ENCODE results near the gene RAI1.

DNA sequence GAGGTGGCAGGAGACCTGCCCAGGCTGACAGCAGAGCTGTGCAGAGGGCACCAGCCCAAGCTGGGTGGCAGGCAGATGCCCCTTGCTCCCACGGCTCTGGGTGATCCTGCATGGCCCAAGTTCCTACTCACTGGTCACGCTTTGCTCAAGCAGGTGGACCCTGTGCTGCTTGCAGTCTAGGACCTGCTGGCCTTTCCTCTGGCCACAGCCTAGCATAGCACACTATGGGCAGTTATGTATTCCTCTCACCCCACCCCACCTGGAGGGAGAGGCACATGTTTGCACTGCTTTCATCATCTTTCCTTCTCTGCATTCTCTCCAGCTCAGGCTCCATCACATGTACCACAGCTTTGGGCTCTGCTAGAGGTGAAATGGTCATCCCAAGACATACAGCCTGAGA is 175.1 kb downstream of the RAI1 start:
- TF ChIP-seq YY1 (IDR thresholded peaks at IDR 0.05; ENCODE audit: low read depth, low read length) = no peak
- TF ChIP-seq NRF1 (IDR thresholded peaks at IDR 0.05; ENCODE audit: low read depth, low read length) = no peak
- no peak for TF ChIP-seq CHD2 (IDR thresholded peaks at IDR 0.05; ENCODE audit: low read length)
- TF ChIP-seq POLR2A (IDR thresholded peaks at IDR 0.05; ENCODE audit: control extremely low read depth in 1 of 2, low read depth in 2 of 2, low read length in 2 of 2) = no peak
- no peak for TF ChIP-seq CHD1 (IDR thresholded peaks at IDR 0.05; ENCODE audit: low read depth, low read length)
- TF ChIP-seq EZH2 (IDR thresholded peaks at IDR 0.05; ENCODE audit: low read depth, low read length, severe bottlenecking) = no peak

Data from H1 (cell line).